Activated naive CD8-positive, alpha-beta T cell treated with anti-CD3 and anti-CD28 coated beads for 36 hours (primary cell): ENCODE data around the gene UPP2. TPM values are rescaled to one million over a fixed set of nuclear protein-coding genes. Genes with fewer than 3 reads are reported as not detected.

Experiments used
- DNase-seq: peaks from one replicate; pipeline ENCODE4 v3.0.0; 2021
- H3K27ac Mint-ChIP-seq: one replicate; pipeline ENCODE4 v1.8.0; 2022; ENCODE audit warnings: mild to moderate bottlenecking, moderate library complexity, mixed read lengths
- H3K27me3 Mint-ChIP-seq: one replicate; pipeline ENCODE4 v1.8.0; 2022; ENCODE audit warnings: mild to moderate bottlenecking, mixed read lengths
- H3K36me3 Mint-ChIP-seq: one replicate; pipeline ENCODE4 v1.8.0; 2021; ENCODE audit warnings: mild to moderate bottlenecking, mixed read lengths
- H3K4me1 Mint-ChIP-seq: one replicate; pipeline ENCODE4 v1.8.0; 2021; ENCODE audit warnings: mixed read lengths
- H3K4me3 Mint-ChIP-seq: one replicate; pipeline ENCODE4 v1.8.0; 2022; ENCODE audit warnings: mild to moderate bottlenecking, moderate library complexity, mixed read lengths
- H3K9me3 Mint-ChIP-seq: one replicate; pipeline ENCODE4 v1.8.0; 2022; ENCODE audit warnings: mixed read lengths
- total RNA-seq, 2 experiments: library from RNA; stranded (reverse); gene quantifications; one replicate each; pipeline ENCODE4 v1.2.3, GENCODE V29; 2021

The UPP2 gene
- total RNA-seq, 2 experiments from 2014 or later: not detected

DNA sequence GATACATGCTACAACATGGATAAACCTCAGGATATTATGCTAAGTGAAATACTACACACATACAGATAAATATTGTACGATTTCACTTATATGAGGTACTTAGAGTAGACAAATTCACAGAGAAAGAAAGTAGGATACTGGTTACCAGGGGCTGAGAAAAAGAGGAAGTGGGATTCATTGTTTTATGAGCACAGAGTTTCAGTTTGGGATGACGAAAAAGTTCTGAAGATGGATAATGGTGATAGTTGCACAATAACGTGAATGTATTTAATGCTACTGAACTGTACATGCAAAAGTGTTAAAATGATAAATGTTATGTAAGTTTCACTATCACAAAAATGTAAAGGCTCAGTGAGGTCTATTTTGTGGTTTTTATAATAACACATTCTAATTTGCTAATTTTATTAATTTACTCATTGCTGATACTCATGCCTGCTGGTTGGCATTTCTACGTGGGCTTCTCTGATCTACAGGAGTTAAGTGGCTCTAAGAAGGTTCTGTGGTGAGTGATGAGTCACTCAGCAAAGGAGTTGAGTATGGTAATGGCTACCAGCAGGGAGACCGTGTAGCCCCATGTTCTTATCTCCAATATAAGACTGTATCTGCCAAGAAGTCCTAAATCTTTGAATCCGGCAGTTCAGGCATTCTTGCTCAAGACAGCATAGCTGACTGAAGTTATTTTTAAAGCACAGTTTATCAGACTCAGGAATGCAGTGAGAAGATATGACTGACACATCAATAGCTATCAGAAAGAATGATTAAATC, 41.1 kb downstream of the UPP2 start:
- Mint-ChIP-seq H3K27ac (no peak overlapping the region), H3K36me3 (no peaks in the 10 kb centered on the region), H3K4me1 (no peaks in the 10 kb centered on the region), H3K4me3 (no peak overlapping the region), H3K9me3 (peaks cover 10% of the 10 kb centered on the region), H3K27me3 (peaks cover 36% of the 10 kb centered on the region)
- no peak for DNase-seq

DNA sequence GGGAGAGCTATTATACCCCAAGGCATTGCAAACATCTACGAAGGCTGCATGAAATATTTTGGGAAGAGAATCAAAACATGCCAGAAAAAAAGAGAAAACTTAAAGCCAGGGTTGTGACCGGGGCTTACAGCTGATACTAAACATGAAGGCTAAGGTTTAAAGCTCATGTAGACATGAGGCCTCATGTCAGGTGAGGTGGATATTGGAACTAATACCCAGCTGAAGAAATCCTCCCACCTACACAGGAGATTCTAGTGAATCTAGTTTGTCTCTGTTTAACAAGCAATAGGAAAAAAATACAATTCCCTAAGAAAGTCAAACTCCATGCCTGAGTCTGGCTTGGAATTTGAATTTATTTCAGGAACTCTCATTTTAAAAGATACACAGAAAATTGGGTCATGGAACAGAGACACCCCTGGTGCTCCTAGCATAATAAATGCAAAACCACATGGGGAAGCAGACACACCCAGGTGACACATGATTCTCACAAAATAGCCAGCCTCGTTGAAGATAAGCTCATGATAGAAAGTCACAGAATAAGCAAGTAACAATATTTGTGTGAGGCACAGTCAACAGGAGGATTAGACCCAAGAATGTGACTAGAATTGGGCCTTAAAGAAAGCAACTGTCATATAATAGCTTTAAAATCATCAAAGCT, 42.2 kb downstream of the UPP2 start:
- Mint-ChIP-seq H3K4me1 (no peaks in the 10 kb centered on the region), H3K27ac (no peak overlapping the region), H3K9me3 (peaks cover 10% of the 10 kb centered on the region), H3K36me3 (no peaks in the 10 kb centered on the region), H3K4me3 (no peak overlapping the region), H3K27me3 (peaks cover 37% of the 10 kb centered on the region)
- DNase-seq: no peak

DNA sequence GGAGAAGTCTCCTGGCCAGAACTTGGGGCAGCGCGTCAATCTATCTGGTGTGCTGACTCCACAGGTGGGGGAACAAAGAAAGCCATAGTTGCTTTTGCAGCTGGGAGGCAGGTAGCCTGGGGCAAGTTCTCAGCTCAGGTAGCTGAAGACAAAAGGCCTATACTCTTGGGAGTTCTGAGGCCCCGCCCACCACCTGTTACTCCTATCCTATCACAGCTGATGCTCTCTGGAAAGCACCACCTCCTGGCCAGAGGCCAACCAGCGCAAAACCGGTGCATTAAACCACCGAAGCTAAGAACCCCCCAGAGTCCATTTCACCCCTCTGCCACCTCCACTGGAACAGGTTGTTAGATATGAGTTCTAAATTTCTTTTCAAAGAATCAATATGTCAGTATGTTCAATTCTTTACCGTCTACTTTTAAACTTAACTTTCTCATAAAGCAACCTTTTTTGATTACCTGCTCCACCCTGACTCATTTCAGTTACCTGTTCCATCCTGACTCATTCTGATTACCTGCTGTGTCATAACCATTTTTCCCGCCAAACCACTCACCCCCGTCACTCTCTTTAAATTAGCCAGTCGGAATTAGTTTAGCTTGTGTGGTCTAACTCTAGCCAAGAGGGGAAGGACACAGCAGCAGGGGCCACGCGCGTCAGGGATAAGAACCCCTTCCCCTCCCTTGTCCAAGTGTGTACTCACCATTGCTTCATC, 43.4 kb downstream of the UPP2 start:
- H3K27me3 Mint-ChIP-seq: peaks cover 35% of the 10 kb centered on the region
- H3K27ac Mint-ChIP-seq: no peak overlapping the region
- H3K4me3 Mint-ChIP-seq: no peak overlapping the region
- H3K9me3 Mint-ChIP-seq: peaks cover 10% of the 10 kb centered on the region
- H3K4me1 Mint-ChIP-seq: no peaks in the 10 kb centered on the region
- no peaks in the 10 kb centered on the region for H3K36me3 Mint-ChIP-seq
- no peak for DNase-seq

DNA sequence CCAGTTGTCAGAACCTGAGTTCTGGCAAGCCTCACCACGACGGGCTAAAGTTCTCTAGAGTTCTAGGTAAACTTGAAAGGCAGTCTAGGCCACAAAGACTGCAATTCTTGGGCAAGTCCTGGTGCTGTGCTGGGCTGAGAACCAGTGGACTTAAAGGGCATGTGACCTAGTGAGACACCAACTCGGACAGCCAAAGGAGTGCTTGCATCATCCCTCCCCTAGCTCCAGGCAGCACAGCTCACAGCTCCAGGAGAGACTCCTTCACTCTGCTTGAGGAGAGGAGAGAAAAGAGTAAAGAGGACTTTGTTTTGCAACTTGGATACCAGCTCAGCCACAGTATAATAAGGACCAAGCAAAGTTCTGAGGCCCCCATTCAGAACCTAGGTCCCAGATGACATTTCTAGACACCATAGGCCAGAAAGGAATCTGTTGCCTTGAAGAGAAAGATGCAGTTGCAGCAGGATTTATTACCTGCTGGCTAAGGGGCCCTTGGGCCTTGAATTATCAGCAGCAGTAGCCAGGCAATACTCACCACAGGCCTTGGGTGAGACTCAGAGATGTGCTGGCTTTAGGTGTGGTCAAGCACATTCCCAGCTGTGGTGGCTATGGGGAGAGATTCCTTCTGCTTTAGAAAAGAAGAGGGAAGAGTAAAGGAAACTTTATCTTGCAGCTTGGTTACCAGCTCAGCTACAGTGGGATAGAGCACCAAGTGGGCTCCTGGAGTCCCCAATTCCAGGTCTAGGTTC, 51.8 kb downstream of the UPP2 start:
- no peak overlapping the region for H3K4me3 Mint-ChIP-seq
- peaks cover 2% of the 10 kb centered on the region for H3K9me3 Mint-ChIP-seq
- H3K4me1 Mint-ChIP-seq: no peaks in the 10 kb centered on the region
- no peaks in the 10 kb centered on the region for H3K36me3 Mint-ChIP-seq
- no peak for DNase-seq
- H3K27ac Mint-ChIP-seq: no peak overlapping the region
- H3K27me3 Mint-ChIP-seq: peaks cover 10% of the 10 kb centered on the region

DNA sequence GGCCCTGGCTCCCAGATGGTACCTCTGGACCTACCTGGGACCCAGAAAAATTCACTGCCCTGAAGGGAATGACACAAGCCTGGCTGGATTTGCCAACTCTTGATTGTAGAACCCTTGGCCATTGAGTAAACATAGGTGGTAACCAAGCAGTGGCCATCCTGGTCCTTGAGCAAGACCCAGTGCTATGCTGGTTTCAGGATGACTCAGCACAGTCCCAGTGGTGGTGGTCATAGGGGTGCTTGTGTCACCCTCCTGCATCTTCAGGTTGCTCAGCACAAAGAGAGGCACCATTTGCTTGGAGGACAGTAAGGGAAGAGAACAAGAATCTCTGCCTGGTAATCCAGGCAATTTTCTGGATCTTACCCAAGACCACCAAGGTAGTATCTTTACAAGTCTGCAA, 52.9 kb downstream of the UPP2 start:
- Mint-ChIP-seq H3K4me1 (no peaks in the 10 kb centered on the region), H3K27ac (no peak overlapping the region), H3K27me3 (peaks cover 10% of the 10 kb centered on the region), H3K4me3 (no peak overlapping the region), H3K9me3 (peaks cover 2% of the 10 kb centered on the region), H3K36me3 (no peaks in the 10 kb centered on the region)
- no peak for DNase-seq

DNA sequence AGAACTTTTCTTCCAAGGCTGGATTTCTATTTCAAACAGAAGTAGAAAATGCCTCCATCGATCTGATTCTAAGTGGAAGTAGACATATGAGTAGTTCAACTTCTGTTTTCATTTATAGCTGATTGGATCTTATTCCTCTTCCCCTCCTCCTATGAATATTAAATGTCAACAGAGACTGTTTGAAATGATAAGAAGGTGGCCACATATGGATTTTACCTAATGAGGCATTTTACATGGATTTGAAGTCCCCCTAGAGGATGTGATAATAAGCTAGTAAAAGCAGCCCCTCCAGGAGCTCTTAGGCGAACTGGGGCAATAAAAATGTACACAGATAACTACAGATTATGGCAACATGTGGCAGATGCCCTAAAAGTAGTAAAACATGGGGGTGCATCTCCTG, 71.0 kb downstream of the UPP2 start:
- no peaks in the 10 kb centered on the region for H3K9me3 Mint-ChIP-seq
- no peaks in the 10 kb centered on the region for H3K4me1 Mint-ChIP-seq
- no peak overlapping the region for H3K4me3 Mint-ChIP-seq
- no peak overlapping the region for H3K27ac Mint-ChIP-seq
- peaks cover 16% of the 10 kb centered on the region for H3K27me3 Mint-ChIP-seq
- DNase-seq: no peak
- no peaks in the 10 kb centered on the region for H3K36me3 Mint-ChIP-seq

DNA sequence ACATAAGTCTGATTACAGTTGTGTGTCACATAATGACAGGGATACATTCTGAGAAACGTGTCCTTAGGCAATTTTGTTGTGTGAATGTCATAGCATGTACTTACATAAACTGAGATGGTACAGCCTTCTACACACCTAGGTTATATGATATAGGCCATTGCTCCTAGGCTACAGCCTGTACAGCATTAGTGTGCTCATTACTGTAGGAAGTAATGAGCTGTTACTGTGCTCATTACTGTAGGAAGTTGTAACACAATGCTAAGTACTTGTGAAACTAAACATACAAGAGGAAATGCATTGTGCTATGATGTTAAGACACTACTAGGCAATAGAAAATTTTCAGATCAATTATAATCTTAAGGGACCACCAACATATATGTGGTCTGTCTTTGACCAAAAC, 72.8 kb downstream of the UPP2 start:
- H3K4me3 Mint-ChIP-seq: no peak overlapping the region
- no peaks in the 10 kb centered on the region for H3K4me1 Mint-ChIP-seq
- DNase-seq: no peak
- H3K27me3 Mint-ChIP-seq: peaks cover 31% of the 10 kb centered on the region
- H3K9me3 Mint-ChIP-seq: no peaks in the 10 kb centered on the region
- no peaks in the 10 kb centered on the region for H3K36me3 Mint-ChIP-seq
- H3K27ac Mint-ChIP-seq: no peak overlapping the region

DNA sequence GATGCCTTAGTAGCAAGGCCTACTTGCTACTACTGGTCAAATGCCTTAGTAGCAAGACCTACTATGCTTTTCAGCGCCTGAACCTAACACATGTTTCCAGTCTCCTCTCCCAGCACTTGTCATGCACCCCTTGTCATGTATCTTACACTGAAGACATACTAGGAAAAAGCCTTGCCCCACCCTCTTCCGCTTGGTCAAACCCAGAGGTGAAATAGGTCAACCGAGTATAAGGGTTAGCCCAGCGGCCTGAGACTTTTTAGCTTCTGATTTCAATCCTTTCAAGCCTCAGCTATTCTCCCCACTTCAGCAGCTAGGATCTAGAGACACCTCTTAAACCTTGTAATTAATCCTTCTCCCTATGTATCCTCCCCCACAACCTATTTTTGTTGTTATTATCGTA, 73.3 kb downstream of the UPP2 start:
- Mint-ChIP-seq H3K27me3 (peaks cover 26% of the 10 kb centered on the region), H3K36me3 (no peaks in the 10 kb centered on the region), H3K27ac (no peak overlapping the region), H3K4me1 (no peaks in the 10 kb centered on the region), H3K9me3 (no peaks in the 10 kb centered on the region), H3K4me3 (no peak overlapping the region)
- no peak for DNase-seq

DNA sequence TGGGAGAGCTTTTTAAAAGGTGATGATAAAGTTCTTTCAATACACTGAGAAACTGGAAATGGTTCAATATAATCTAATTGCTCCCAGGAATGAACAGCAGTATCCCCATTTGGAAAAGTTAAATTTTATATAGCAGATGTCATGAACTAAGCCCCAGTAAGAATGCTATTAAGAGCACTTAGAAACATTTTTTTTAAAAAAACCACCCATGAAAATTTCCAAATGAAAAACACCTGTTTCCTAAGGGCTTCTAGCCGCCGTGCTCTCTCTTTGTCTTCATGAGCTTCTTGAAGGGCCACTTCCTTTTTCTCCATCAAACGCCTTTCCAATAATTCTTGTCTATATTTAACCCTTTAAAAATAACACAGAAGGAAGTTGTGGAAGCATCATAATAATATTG, 77.0 kb downstream of the UPP2 start:
- H3K36me3 Mint-ChIP-seq: no peaks in the 10 kb centered on the region
- no peaks in the 10 kb centered on the region for H3K9me3 Mint-ChIP-seq

DNA sequence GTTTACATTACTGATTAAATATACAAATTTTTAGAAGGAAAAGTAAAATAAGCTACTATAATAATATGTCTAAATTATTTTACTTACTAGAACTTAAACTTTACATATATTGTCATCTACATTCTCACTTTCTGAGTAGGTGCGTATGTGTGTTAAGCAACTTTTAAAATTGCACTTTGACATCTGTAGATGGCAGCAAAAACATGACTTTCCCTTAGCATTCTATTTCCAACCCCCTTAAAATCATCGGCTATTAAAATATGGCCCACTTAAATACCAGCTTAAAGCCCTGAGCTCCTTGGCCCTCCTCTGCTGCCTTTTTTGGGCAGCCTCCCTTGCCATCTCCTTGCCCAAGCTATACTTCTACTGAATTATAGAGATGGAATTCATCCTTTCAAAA, 78.0 kb downstream of the UPP2 start:
- H3K4me1 Mint-ChIP-seq: peaks cover 2% of the 10 kb centered on the region
- no peaks in the 10 kb centered on the region for H3K9me3 Mint-ChIP-seq
- no peak overlapping the region for H3K27ac Mint-ChIP-seq
- no peak overlapping the region for H3K4me3 Mint-ChIP-seq
- no peaks in the 10 kb centered on the region for H3K36me3 Mint-ChIP-seq
- peaks cover 50% of the 10 kb centered on the region for H3K27me3 Mint-ChIP-seq
- DNase-seq: no peak

More for the DNA sequence above, 77.0 kb downstream of the UPP2 start:
- DNase-seq: no peak
- Mint-ChIP-seq H3K27me3 (peaks cover 47% of the 10 kb centered on the region), H3K4me1 (peaks cover 2% of the 10 kb centered on the region), H3K27ac (no peak overlapping the region), H3K4me3 (no peak overlapping the region)

DNA sequence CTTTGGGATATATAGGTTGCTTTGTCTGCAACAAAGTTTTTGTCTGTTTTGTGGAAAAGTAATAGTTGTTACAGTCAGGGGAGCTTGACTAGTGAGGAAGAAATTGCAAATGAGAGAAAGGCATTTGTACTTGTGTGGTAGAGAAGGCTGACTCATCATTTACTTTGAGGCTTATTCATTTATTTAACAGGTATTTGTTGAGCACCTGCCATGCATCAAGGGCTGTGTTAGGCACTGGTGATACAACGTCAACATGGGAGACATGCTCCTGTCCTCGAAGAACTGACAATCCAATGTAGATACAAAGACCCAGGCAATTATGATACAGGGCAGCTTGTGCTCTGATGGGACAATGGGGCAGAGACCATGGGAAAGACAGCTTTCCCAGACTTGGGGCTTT, 79.5 kb downstream of the UPP2 start:
- H3K27me3 Mint-ChIP-seq: peaks cover 50% of the 10 kb centered on the region
- DNase-seq: no peak
- no peak overlapping the region for H3K4me3 Mint-ChIP-seq
- no peaks in the 10 kb centered on the region for H3K36me3 Mint-ChIP-seq
- no peaks in the 10 kb centered on the region for H3K9me3 Mint-ChIP-seq
- H3K4me1 Mint-ChIP-seq: peaks cover 2% of the 10 kb centered on the region
- no peak overlapping the region for H3K27ac Mint-ChIP-seq

DNA sequence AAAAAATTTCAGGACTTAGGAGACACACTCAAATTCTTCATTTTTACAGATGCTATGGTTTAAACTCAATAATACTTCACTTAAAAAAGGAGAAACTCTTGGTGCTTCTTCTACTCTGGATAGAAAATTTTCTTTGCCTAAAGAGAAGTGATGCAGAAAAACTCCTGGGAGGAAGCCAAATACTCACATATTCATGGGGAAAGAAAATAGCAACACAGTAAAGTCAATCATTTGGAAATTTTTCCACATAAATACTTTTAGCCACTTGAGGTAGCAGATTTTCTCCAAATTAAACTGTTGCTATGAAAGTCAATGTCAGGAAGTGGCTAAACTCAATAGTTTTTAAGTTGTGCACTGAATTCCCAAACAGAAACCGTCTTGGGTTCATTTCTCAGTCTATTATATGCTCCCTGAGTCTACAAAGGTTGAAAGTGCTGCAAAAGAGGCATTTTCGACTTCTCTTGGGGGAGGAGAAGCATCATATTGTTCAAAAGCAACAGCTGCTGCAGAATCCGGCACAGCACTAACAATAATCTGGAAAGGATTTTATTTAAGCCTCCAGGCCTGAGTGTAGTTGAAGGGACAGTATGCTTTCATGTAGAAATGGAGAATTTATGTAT, 81.1 kb downstream of the UPP2 start:
- Mint-ChIP-seq H3K36me3 (no peaks in the 10 kb centered on the region), H3K27me3 (peaks cover 47% of the 10 kb centered on the region), H3K4me1 (peaks cover 2% of the 10 kb centered on the region), H3K27ac (no peak overlapping the region), H3K4me3 (no peak overlapping the region), H3K9me3 (no peaks in the 10 kb centered on the region)
- DNase-seq: no peak

DNA sequence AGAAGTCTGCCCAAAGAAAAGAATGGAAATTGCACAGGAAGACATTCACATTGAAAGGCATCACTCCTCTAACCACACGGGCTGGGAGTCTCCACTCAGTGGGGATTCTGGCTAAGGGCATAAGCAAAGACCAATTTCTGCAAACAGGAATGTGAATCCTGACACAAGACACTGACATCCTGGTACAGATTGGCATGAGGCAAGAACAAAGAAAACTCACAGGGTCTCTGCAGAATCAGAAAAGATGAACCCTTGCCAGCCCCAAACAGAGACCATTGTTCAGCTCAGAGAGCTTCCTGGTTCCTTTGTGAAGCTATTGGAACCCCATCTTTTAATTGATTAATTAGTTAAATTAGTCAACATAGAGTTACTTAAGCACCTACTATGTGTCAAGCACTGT, 82.3 kb downstream of the UPP2 start:
- DNase-seq: no peak
- H3K36me3 Mint-ChIP-seq: no peaks in the 10 kb centered on the region
- H3K27ac Mint-ChIP-seq: no peak overlapping the region
- H3K4me3 Mint-ChIP-seq: no peak overlapping the region
- H3K4me1 Mint-ChIP-seq: peaks cover 2% of the 10 kb centered on the region
- no peaks in the 10 kb centered on the region for H3K9me3 Mint-ChIP-seq
- H3K27me3 Mint-ChIP-seq: peaks cover 36% of the 10 kb centered on the region

DNA sequence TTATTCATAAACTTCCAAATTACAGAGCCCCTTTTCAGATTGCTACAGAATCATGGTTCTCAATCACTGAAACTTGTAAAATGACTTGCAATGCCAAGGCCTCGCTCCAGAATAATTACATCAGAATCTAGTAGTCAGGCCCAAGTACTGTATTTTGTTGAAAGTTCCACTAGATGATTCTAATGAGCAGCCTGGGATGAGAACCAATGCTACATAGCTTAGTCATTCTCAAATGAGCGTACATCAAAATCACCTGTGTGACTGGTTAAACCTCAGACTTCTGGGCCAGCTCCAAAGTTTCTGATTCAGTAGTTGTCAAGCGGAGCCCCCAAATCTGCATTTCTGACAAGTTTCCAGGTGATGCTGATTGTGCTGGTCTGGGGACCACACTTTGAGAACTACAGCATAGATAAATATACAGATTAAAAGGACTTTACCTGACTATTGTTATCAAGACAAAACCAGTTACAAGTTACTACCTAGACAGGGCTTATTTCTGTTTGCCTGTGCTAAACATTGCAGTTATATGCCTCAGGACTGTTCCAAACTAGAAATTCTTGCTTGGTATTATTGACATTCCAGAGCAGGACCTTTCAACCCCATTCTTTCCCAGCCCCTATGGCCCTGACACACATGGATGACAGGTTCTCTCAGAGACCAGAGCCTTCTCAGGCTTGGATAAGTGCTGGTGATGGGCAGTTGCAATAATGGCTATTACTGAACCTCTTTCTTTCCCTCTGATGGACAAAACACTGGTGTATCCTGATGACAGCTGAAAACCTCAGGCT, 83.1 kb downstream of the UPP2 start:
- Mint-ChIP-seq H3K9me3 (no peaks in the 10 kb centered on the region), H3K27me3 (peaks cover 36% of the 10 kb centered on the region), H3K36me3 (no peaks in the 10 kb centered on the region), H3K27ac (no peak overlapping the region), H3K4me1 (peaks cover 6% of the 10 kb centered on the region), H3K4me3 (no peak overlapping the region)
- no peak for DNase-seq
